H9 (cell line): ENCODE data around the gene TBC1D17. TPM values are rescaled to one million over a fixed set of nuclear protein-coding genes. Genes with fewer than 3 reads are reported as not detected.

Source experiments
- DNase-seq: peaks from one replicate; pipeline ENCODE4 v3.0.0-alpha.2; 2017
- H2AFZ ChIP-seq: one replicate; pipeline ENCODE4 v1.6.1; 2013; ENCODE audit warnings: mild to moderate bottlenecking, low read length, control low read depth, moderate library complexity
- H2AK5ac ChIP-seq: 2 replicates; pipeline ENCODE4 v1.6.1; 2013; ENCODE audit warnings: low read length, control low read depth, mixed read lengths; ENCODE audit not compliant: insufficient read length
- H2BK120ac ChIP-seq: one replicate; pipeline ENCODE4 v1.6.1; 2013; ENCODE audit warnings: low read depth, mild to moderate bottlenecking, low read length, control low read depth, inconsistent platforms; ENCODE audit not compliant: poor library complexity, severe bottlenecking
- H2BK12ac ChIP-seq: 2 replicates; pipeline ENCODE4 v1.6.1; 2013; ENCODE audit warnings: low read length, control low read depth, mixed read lengths, low read depth; ENCODE audit not compliant: insufficient read length
- H2BK15ac ChIP-seq: 2 replicates; pipeline ENCODE4 v1.6.1; 2013; ENCODE audit warnings: low read depth, low read length, control low read depth
- H2BK20ac ChIP-seq: one replicate; pipeline ENCODE4 v1.6.1; 2013; ENCODE audit warnings: low read depth, mild to moderate bottlenecking, low read length, control low read depth, inconsistent platforms; ENCODE audit not compliant: poor library complexity, severe bottlenecking
- H2BK5ac ChIP-seq: 2 replicates; pipeline ENCODE4 v1.6.1; 2013; ENCODE audit warnings: low read length, control low read depth, mixed read lengths; ENCODE audit not compliant: insufficient read length
- H3K14ac ChIP-seq: 2 replicates; pipeline ENCODE4 v1.6.1; 2013; ENCODE audit warnings: low read length, control low read depth; ENCODE audit not compliant: insufficient read depth
- H3K18ac ChIP-seq: 2 replicates; pipeline ENCODE4 v1.6.1; 2013; ENCODE audit warnings: low read depth, mild to moderate bottlenecking, mixed read lengths, low read length, control low read depth; ENCODE audit not compliant: insufficient read length
- H3K23ac ChIP-seq: 2 replicates; pipeline ENCODE4 v1.6.1; 2013; ENCODE audit warnings: low read length, control low read depth, mixed read lengths, low read depth; ENCODE audit not compliant: insufficient read length
- H3K23me2 ChIP-seq: 2 replicates; pipeline ENCODE4 v1.6.1; 2013; ENCODE audit warnings: low read depth, mild to moderate bottlenecking, mixed read lengths, low read length, control low read depth; ENCODE audit not compliant: insufficient read length, poor library complexity, severe bottlenecking
- H3K27ac ChIP-seq: 2 replicates; pipeline ENCODE4 v1.5.1; 2013; ENCODE audit warnings: low read length, control low read depth, mixed read lengths, low read depth; ENCODE audit not compliant: insufficient read length
- H3K27me3 ChIP-seq: 2 replicates; pipeline ENCODE4 v1.6.1; 2013; ENCODE audit warnings: low read length, control low read depth, inconsistent platforms; ENCODE audit not compliant: insufficient read depth
- H3K4ac ChIP-seq: 2 replicates; pipeline ENCODE4 v1.6.1; 2013; ENCODE audit warnings: low read depth, mild to moderate bottlenecking, control low read depth, inconsistent platforms, low read length, moderate library complexity
- H3K4me1 ChIP-seq: 2 replicates; pipeline ENCODE4 v1.6.1; 2013; ENCODE audit warnings: low read length, control low read depth, inconsistent platforms; ENCODE audit not compliant: insufficient read depth
- H3K4me2 ChIP-seq: 2 replicates; pipeline ENCODE4 v1.6.1; 2013; ENCODE audit warnings: low read length, control low read depth, mixed read lengths; ENCODE audit not compliant: insufficient read length, insufficient read depth
- H3K56ac ChIP-seq: 2 replicates; pipeline ENCODE4 v1.6.1; 2013; ENCODE audit warnings: low read depth, mild to moderate bottlenecking, mixed read lengths, low read length, control low read depth; ENCODE audit not compliant: insufficient read length
- H3K79me1 ChIP-seq: 2 replicates; pipeline ENCODE4 v1.6.1; 2013; ENCODE audit warnings: low read depth, mild to moderate bottlenecking, moderate library complexity, low read length, control low read depth, inconsistent platforms; ENCODE audit not compliant: insufficient read depth, poor library complexity, severe bottlenecking
- H3K79me2 ChIP-seq: 2 replicates; pipeline ENCODE4 v1.6.1; 2013; ENCODE audit warnings: low read length, control low read depth, inconsistent platforms; ENCODE audit not compliant: insufficient read depth
- H3K9ac ChIP-seq: 2 replicates; pipeline ENCODE4 v1.6.1; 2013; ENCODE audit warnings: low read length, control low read depth, mixed read lengths; ENCODE audit not compliant: insufficient read length; ENCODE audit errors: extremely low read depth
- H3K9me3 ChIP-seq: one replicate; pipeline ENCODE4 v1.6.1; 2013; ENCODE audit warnings: low read depth, low read length, inconsistent platforms; ENCODE audit not compliant: control insufficient read depth
- H3T11ph ChIP-seq: one replicate; pipeline ENCODE4 v1.6.1; 2013; ENCODE audit warnings: mild to moderate bottlenecking, low read length, control low read depth, inconsistent platforms
- H4K20me1 ChIP-seq: one replicate; pipeline ENCODE4 v1.6.1; 2013; ENCODE audit not compliant: control insufficient read depth, insufficient read length, insufficient read depth
- H4K5ac ChIP-seq: 2 replicates; pipeline ENCODE4 v1.6.1; 2013; ENCODE audit warnings: low read depth, mild to moderate bottlenecking, mixed read lengths, low read length, control low read depth; ENCODE audit not compliant: insufficient read length
- H4K8ac ChIP-seq: replicated peaks from 2 replicates; pipeline ENCODE4 v1.6.1; 2013; ENCODE audit warnings: low read length, control low read depth, mixed read lengths, low read depth; ENCODE audit not compliant: insufficient read length
- H4K91ac ChIP-seq: 2 replicates; pipeline ENCODE4 v1.6.1; 2013; ENCODE audit warnings: low read depth, mild to moderate bottlenecking, moderate library complexity, mixed read lengths, low read length, control low read depth; ENCODE audit not compliant: insufficient read length
- H3K27ac Mint-ChIP-seq, 3 experiments: 2 replicates in 2 of 3; 3 replicates in 1 of 3; pipeline ENCODE4 v1.8.0; 2020 to 2021; ENCODE audit warnings: mixed read lengths in 3 of 3, mild to moderate bottlenecking in 1 of 3, moderate library complexity in 1 of 3
- H3K27me3 Mint-ChIP-seq: 2 replicates; pipeline ENCODE4 v1.8.0; 2021; ENCODE audit warnings: low read depth, mild to moderate bottlenecking, moderate library complexity, mixed read lengths
- H3K36me3 Mint-ChIP-seq, 3 experiments: 2 replicates in 2 of 3; 3 replicates in 1 of 3; pipeline ENCODE4 v1.8.0; 2020 to 2021; ENCODE audit warnings: low read depth in 3 of 3, mixed read lengths in 3 of 3; ENCODE audit not compliant: insufficient read depth in 1 of 3
- H3K4me1 Mint-ChIP-seq, 2 experiments: 2 replicates each; pipeline ENCODE4 v1.8.0; 2020; ENCODE audit warnings: mixed read lengths in 2 of 2
- H3K4me3 Mint-ChIP-seq, 2 experiments: 2 replicates in 1 of 2; 3 replicates in 1 of 2; pipeline ENCODE4 v1.8.0; 2020 to 2021; ENCODE audit warnings: mild to moderate bottlenecking in 2 of 2, mixed read lengths in 2 of 2, moderate library complexity in 1 of 2
- H3K9me3 Mint-ChIP-seq, 2 experiments: 2 replicates in 1 of 2; 3 replicates in 1 of 2; pipeline ENCODE4 v1.8.0; 2020; ENCODE audit warnings: mild to moderate bottlenecking in 2 of 2, mixed read lengths in 2 of 2, moderate library complexity in 1 of 2
- WGBS: extraction: QIAGEN DNeasy Blood & Tissue Kit; methylation state at CpG from one replicate; pipeline ENCODE4 v1.1.7; 2013; ENCODE audit warnings: missing lambda C conversion rate, low lambda C conversion rate, mixed read lengths; ENCODE audit not compliant: insufficient read length; ENCODE audit errors: extremely low coverage; 5-methylcytosine and 5-hydroxymethylcytosine counted together
- total RNA-seq: library from RNA; stranded (reverse); gene quantifications from 2 replicates; pipeline ENCODE4 v1.2.1, GENCODE V29; 2021
- TF ChIP-seq, protein P1 (sequence below): fragments of 200-600 bp; sonication (generic); conservative IDR thresholded peaks from 3 replicates; pipeline ENCODE4 v1.8.0; 2021; ENCODE audit warnings: antibody characterized with exemption, mild to moderate bottlenecking

Gene TBC1D17
- total RNA-seq, 1 experiment from 2014 or later = 33.6 TPM

DNA sequence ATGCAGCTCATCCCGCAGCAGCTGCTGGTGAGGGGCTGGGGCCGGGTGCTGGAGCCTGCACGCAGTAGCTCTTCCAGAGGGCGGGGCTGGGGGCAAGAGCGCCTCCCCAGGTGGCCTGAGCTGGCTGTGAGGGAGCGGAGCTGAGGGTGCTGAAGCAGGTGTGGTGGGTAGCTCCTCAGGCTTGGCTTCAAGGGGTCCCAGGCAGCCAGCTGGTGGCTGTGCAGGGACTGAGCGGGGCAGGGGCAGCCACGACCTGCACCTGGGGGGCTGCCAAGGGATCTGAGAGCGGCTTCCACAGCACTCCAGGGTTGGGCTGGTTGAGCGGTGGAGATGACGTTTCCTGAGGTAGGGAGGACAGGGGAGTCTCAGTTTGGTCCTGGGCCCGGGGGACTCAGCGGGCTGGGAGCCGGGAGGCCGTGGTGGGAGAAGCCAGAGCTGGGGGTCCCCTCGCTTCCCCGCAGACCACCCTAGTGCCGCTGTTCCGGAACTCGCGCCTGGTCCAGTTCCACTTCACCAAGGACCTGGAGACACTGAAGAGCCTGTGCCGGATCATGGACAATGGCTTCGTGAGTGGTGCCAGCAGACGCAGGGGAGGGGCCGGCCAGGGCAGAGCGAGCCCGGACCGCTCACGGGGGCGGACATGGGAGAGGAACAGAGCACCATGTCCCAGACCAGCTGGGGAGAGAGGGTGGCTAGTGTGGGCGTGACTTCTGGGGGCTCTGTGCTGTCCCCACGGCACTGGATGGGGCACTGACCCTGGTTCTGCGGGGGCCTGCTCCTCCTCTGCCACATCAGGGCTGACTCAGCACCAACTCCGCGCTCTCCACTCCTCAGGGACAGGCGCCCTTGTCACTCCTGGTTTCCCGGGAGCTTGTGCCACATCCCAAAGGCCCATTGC is 19.2 kb upstream of the TBC1D17 start:
- no peak overlapping the region for H3K27ac ChIP-seq
- Mint-ChIP-seq H3K27me3 (peaks cover 3% of the 10 kb centered on the region), H3K4me3 (no peak overlapping the region; a peak in 1 of 5 replicates), H3K36me3 (peaks cover 17 to 74% (median 63%) of the 10 kb centered on the region in 3 experiments), H3K9me3 (peaks cover 0 to 3% of the 10 kb centered on the region in 2 experiments; a peak in 1 of 5 replicates), H3K27ac (peak overlapping the region in 1 of 3 experiments; percentile 80; a peak in 2 of 7 replicates), H3K4me1 (peaks cover 10 to 21% of the 10 kb centered on the region in 2 experiments)
- no peak for DNase-seq
- H2BK15ac ChIP-seq = no peak overlapping the region
- no CpG with 5 or more reads among the region's 37 CpGs for WGBS
- H2AFZ ChIP-seq = no peak overlapping the region
- H3K79me1 ChIP-seq = peaks cover 5% of the 10 kb centered on the region
- no peak overlapping the region for H3T11ph ChIP-seq
- no peaks in the 10 kb centered on the region for H3K4me1 ChIP-seq
- no peak overlapping the region for H3K56ac ChIP-seq
- no peak overlapping the region for H3K4me2 ChIP-seq
- no peak overlapping the region for H2BK5ac ChIP-seq
- peaks cover 2% of the 10 kb centered on the region; the same call in 1 of the 2 replicates for H3K79me2 ChIP-seq
- no peak overlapping the region for H3K9ac ChIP-seq
- H4K20me1 ChIP-seq = peaks cover 3% of the 10 kb centered on the region
- H2BK120ac ChIP-seq = no peak overlapping the region
- no peaks in the 10 kb centered on the region for H3K23me2 ChIP-seq
- no peak overlapping the region for H3K4ac ChIP-seq
- no peaks in the 10 kb centered on the region for H3K9me3 ChIP-seq
- TF ChIP-seq, protein P1, sequence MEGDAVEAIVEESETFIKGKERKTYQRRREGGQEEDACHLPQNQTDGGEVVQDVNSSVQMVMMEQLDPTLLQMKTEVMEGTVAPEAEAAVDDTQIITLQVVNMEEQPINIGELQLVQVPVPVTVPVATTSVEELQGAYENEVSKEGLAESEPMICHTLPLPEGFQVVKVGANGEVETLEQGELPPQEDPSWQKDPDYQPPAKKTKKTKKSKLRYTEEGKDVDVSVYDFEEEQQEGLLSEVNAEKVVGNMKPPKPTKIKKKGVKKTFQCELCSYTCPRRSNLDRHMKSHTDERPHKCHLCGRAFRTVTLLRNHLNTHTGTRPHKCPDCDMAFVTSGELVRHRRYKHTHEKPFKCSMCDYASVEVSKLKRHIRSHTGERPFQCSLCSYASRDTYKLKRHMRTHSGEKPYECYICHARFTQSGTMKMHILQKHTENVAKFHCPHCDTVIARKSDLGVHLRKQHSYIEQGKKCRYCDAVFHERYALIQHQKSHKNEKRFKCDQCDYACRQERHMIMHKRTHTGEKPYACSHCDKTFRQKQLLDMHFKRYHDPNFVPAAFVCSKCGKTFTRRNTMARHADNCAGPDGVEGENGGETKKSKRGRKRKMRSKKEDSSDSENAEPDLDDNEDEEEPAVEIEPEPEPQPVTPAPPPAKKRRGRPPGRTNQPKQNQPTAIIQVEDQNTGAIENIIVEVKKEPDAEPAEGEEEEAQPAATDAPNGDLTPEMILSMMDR = no peak
- no peak overlapping the region for H3K18ac ChIP-seq
- H3K14ac ChIP-seq = no peak overlapping the region
- H2AK5ac ChIP-seq = no peak overlapping the region
- H3K27me3 ChIP-seq = no peaks in the 10 kb centered on the region
- H3K23ac ChIP-seq = no peak overlapping the region
- H2BK12ac ChIP-seq = no peak overlapping the region
- no peak overlapping the region for H4K91ac ChIP-seq
- no peak overlapping the region for H4K8ac ChIP-seq
- no peak overlapping the region for H4K5ac ChIP-seq
- H2BK20ac ChIP-seq = no peak overlapping the region
